Loucy (cell line): ENCODE data around the gene GHRH.

Source experiments
- H2AFZ ChIP-seq: fragments of 200-600 bp; sonication (generic); 2 replicates; pipeline ENCODE4 v1.6.0; 2016; ENCODE audit warnings: antibody characterized with exemption, mild to moderate bottlenecking, low read length, moderate library complexity
- H3F3A ChIP-seq: fragments of 200-600 bp; 2 replicates; pipeline ENCODE4 v1.6.0; 2016; ENCODE audit warnings: antibody characterized with exemption, low read depth, mild to moderate bottlenecking
- H3K27me3 ChIP-seq: fragments of 200-600 bp; sonication (generic); 2 replicates; pipeline ENCODE4 v1.6.1; 2014; ENCODE audit warnings: low read length, mild to moderate bottlenecking; ENCODE audit not compliant: insufficient read depth, poor library complexity, severe bottlenecking
- H3K36me3 ChIP-seq: fragments of 200-600 bp; sonication (generic); 2 replicates; pipeline ENCODE4 v1.6.1; 2016; ENCODE audit warnings: low read length; ENCODE audit not compliant: insufficient read depth
- H3K4me1 ChIP-seq: fragments of 200-600 bp; sonication (generic); 2 replicates; pipeline ENCODE4 v1.5.1; 2014; ENCODE audit warnings: low read length, mild to moderate bottlenecking; ENCODE audit not compliant: insufficient read depth, poor library complexity, severe bottlenecking
- H3K4me2 ChIP-seq: fragments of 200-600 bp; sonication (generic); 2 replicates; pipeline ENCODE4 v1.6.0; 2014; ENCODE audit warnings: antibody characterized with exemption, low read length, low read depth, mild to moderate bottlenecking; ENCODE audit not compliant: poor library complexity, severe bottlenecking
- H3K4me3 ChIP-seq: fragments of 200-600 bp; sonication (generic); 2 replicates; pipeline ENCODE4 v1.5.1; 2014; ENCODE audit warnings: low read length, mild to moderate bottlenecking, mixed read lengths; ENCODE audit not compliant: poor library complexity, severe bottlenecking
- H3K79me2 ChIP-seq: fragments of 200-600 bp; sonication (generic); 2 replicates; pipeline ENCODE4 v1.6.1; 2014; ENCODE audit warnings: low read length; ENCODE audit not compliant: insufficient read depth
- H3K9ac ChIP-seq: fragments of 200-600 bp; sonication (generic); 2 replicates; pipeline ENCODE4 v1.6.0; 2014; ENCODE audit warnings: mild to moderate bottlenecking, low read depth, low read length, moderate library complexity; ENCODE audit not compliant: poor library complexity, severe bottlenecking
- H3K9me2 ChIP-seq: fragments of 200-600 bp; sonication (generic); replicated peaks from 2 replicates; pipeline ENCODE4 v1.6.1; 2016; ENCODE audit warnings: low read depth, low read length, mixed read lengths
- H3K9me3 ChIP-seq: fragments of 200-600 bp; sonication (generic); 2 replicates; pipeline ENCODE4 v1.6.1; 2014; ENCODE audit warnings: mild to moderate bottlenecking, antibody characterized with exemption, low read length, low read depth; ENCODE audit not compliant: insufficient read depth
- H4K20me1 ChIP-seq: fragments of 200-600 bp; sonication (generic); 2 replicates; pipeline ENCODE4 v1.6.0; 2014; ENCODE audit warnings: antibody characterized with exemption, low read length, mild to moderate bottlenecking; ENCODE audit not compliant: insufficient read depth, poor library complexity, severe bottlenecking
- CTCF ChIP-seq: fragments of 200-600 bp; sonication (generic); conservative IDR thresholded peaks from 2 replicates; pipeline ENCODE4 v1.5.1; 2014; ENCODE audit warnings: mild to moderate bottlenecking, antibody characterized with exemption, low read length
- EZH2phosphoT487 ChIP-seq: fragments of 200-600 bp; IDR thresholded peaks from 2 replicates; pipeline ENCODE4 v1.6.1; 2018; ENCODE audit warnings: antibody characterized with exemption, mild to moderate bottlenecking, moderate library complexity, borderline replicate concordance

GHRH gene

GRCh38 chr20:37309290-37309689 lies 47.7 kb upstream of the GHRH start:
- no peak overlapping the region for H3K4me3 ChIP-seq
- TF ChIP-seq CTCF (no peak), EZH2phosphoT487 (no peak)
- H3K9me2 ChIP-seq, result no peaks in the 10 kb centered on the region
- no peaks in the 10 kb centered on the region for H3K27me3 ChIP-seq
- no peak overlapping the region for H3K9ac ChIP-seq
- no peaks in the 10 kb centered on the region for H3F3A ChIP-seq
- no peak overlapping the region for H3K4me2 ChIP-seq
- peaks cover 6% of the 10 kb centered on the region for H3K4me1 ChIP-seq
- H3K36me3 ChIP-seq, result peaks cover 51% of the 10 kb centered on the region; the same call in 1 of the 2 replicates
- H3K79me2 ChIP-seq, result peaks cover 7% of the 10 kb centered on the region; the same call in 1 of the 2 replicates
- no peak overlapping the region for H2AFZ ChIP-seq
- H4K20me1 ChIP-seq, result peaks cover 3% of the 10 kb centered on the region
- H3K9me3 ChIP-seq, result no peaks in the 10 kb centered on the region

- no peaks in the 10 kb centered on the region for H3K9me2 ChIP-seq
- no peaks in the 10 kb centered on the region for H3K79me2 ChIP-seq
- no peaks in the 10 kb centered on the region for H3K27me3 ChIP-seq
- H3K36me3 ChIP-seq, result peaks cover 52% of the 10 kb centered on the region; the same call in 1 of the 2 replicates
- H3K9me3 ChIP-seq, result no peaks in the 10 kb centered on the region
- H3F3A ChIP-seq, result no peaks in the 10 kb centered on the region
- TF ChIP-seq CTCF, result no peak
- TF ChIP-seq EZH2phosphoT487, result no peak
- no peak overlapping the region for H3K9ac ChIP-seq
- H3K4me3 ChIP-seq, result no peak overlapping the region
- peaks cover 6% of the 10 kb centered on the region for H3K4me1 ChIP-seq
- no peak overlapping the region for H2AFZ ChIP-seq
- no peak overlapping the region for H3K4me2 ChIP-seq
- H4K20me1 ChIP-seq, result peaks cover 3% of the 10 kb centered on the region
These were observed 46.8 kb upstream of the GHRH start for GRCh38 chr20:37308086-37309050.

GRCh38 chr20:37305839-37306238 lies 44.2 kb upstream of the GHRH start:
- H3K27me3 ChIP-seq, result no peaks in the 10 kb centered on the region
- H3K79me2 ChIP-seq, result no peaks in the 10 kb centered on the region
- no peaks in the 10 kb centered on the region for H3F3A ChIP-seq
- H3K9me2 ChIP-seq, result no peaks in the 10 kb centered on the region
- H3K4me3 ChIP-seq, result no peak overlapping the region
- no peak overlapping the region for H2AFZ ChIP-seq
- no peak overlapping the region for H3K4me2 ChIP-seq
- H3K9ac ChIP-seq, result no peak overlapping the region
- no peaks in the 10 kb centered on the region for H3K9me3 ChIP-seq
- peaks cover 6% of the 10 kb centered on the region for H3K4me1 ChIP-seq
- peaks cover 56% of the 10 kb centered on the region; the same call in 1 of the 2 replicates for H3K36me3 ChIP-seq
- no peaks in the 10 kb centered on the region for H4K20me1 ChIP-seq
- TF ChIP-seq EZH2phosphoT487 (no peak), CTCF (no peak)
